ENCODE measurements around the gene MRPL24. TPM values are rescaled to one million over a fixed set of nuclear protein-coding genes. Genes with fewer than 3 reads are reported as not detected.

The MRPL24 gene
- total RNA-seq, 1 donor, result 42.8 TPM

DNA sequence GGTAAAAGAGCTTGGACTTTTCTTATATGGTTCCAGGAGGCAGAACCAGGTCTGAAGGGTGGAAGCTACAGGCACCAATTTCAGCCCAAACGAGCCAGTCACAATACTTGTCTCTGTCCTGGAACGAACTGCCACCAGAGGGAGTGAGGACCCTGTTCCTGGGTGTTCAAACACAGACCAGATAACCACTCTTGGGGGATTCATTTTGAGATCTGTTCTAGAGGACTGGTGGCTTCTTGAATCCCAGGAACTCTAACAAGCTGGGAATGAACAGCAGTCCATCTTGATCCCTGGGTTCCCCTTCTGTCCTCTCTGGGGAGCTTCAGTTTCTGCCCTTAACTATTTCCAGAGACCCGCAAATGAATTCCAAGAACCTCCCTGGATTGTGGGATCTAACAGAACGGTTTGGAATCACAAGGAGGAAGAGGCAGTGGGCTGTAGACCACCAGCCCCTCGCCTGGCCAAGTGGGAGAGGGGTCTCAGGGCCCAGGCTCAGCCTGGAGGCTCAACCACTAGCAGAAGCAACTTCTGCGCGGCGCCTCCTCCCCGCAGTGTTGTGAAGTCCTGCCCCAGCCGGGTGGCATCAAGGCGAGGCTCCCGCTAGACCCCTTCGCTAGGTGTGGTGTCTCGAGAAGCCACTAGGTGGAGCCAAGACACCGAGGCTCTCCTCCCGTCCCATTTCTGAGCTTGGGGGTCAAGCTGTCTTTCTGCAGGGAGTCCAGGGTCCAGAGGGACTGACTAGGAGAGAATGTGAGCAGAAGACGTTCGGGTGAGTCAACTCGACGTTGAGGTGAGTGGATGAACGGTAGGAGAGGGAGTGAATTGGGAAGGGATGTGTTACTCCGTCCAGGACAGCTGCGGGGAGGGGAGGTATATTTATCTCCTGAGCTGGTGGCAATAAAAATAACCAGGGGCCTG lies 51.6 kb downstream of the MRPL24 start:
- H3K4me3 ChIP-seq (ENCODE audit: low read depth, low read length), result peak overlapping the region; percentile 34
- peak; percentile 97 for TF ChIP-seq CTCF (IDR thresholded peaks at IDR 0.05; ENCODE audit: insufficient read depth, low read length)
- peak; percentile 87 for DNase-seq (ENCODE audit: low read depth)

Other genes starting within 250 kb of the MRPL24 start
- 6.0 and 11.6 TPM in 2 replicates for gene MEF2D, start 240.3 kb downstream of the MRPL24 start, total RNA-seq (ENCODE audit: low replicate concordance)
- 0.41 and 28.7 TPM in 2 replicates for gene IQGAP3, start 168.5 kb downstream of the MRPL24 start, total RNA-seq (ENCODE audit: low replicate concordance)
- not detected in 2 replicates for gene TTC24, start 161.4 kb downstream of the MRPL24 start, total RNA-seq (ENCODE audit: low replicate concordance)
- 22.7 and 64.2 TPM in 2 replicates for gene NAXE, start 149.3 kb downstream of the MRPL24 start, total RNA-seq (ENCODE audit: low replicate concordance)
- gene GPATCH4, start 139.6 kb downstream of the MRPL24 start, total RNA-seq (ENCODE audit: low replicate concordance), result 12.2 and 18.9 TPM in 2 replicates
- not detected in 2 replicates for gene HAPLN2, start 121.7 kb downstream of the MRPL24 start, total RNA-seq (ENCODE audit: low replicate concordance)
- not detected in 2 replicates for gene BCAN, start 99.0 kb downstream of the MRPL24 start, total RNA-seq (ENCODE audit: low replicate concordance)
- gene NES, start 63.7 kb downstream of the MRPL24 start, total RNA-seq (ENCODE audit: low replicate concordance), result 44.5 and 83.0 TPM in 2 replicates
- 62.7 and 68.9 TPM in 2 replicates for gene CRABP2, start 35.5 kb downstream of the MRPL24 start, total RNA-seq (ENCODE audit: low replicate concordance)
- gene METTL25B, start 12.6 kb downstream of the MRPL24 start, total RNA-seq (ENCODE audit: low replicate concordance), result 4.1 and 10.9 TPM in 2 replicates
- 9.9 and 27.4 TPM in 2 replicates for gene ISG20L2, start 12.3 kb downstream of the MRPL24 start, total RNA-seq (ENCODE audit: low replicate concordance)
- gene HDGF, start 10.6 kb upstream of the MRPL24 start, total RNA-seq (ENCODE audit: low replicate concordance), result 146 and 299 TPM in 2 replicates
- 28.3 and 33.8 TPM in 2 replicates for gene PRCC, start 26.4 kb upstream of the MRPL24 start, total RNA-seq (ENCODE audit: low replicate concordance)
- not detected in 2 replicates for gene SH2D2A, start 75.8 kb upstream of the MRPL24 start, total RNA-seq (ENCODE audit: low replicate concordance)
- 0.08 TPM in 1 of 2 replicates, not detected in the other for gene INSRR, start 118.0 kb upstream of the MRPL24 start, total RNA-seq (ENCODE audit: low replicate concordance)
- gene NTRK1, start 119.8 kb upstream of the MRPL24 start, total RNA-seq (ENCODE audit: low replicate concordance), result 0.09 TPM in 1 of 2 replicates, not detected in the other
- 4.8 and 10.8 TPM in 2 replicates for gene PEAR1, start 152.6 kb upstream of the MRPL24 start, total RNA-seq (ENCODE audit: low replicate concordance)
- 0.09 TPM in 1 of 2 replicates, not detected in the other for gene LRRC71, start 179.5 kb upstream of the MRPL24 start, total RNA-seq (ENCODE audit: low replicate concordance)